Activated T-cell treated with anti-CD3 and anti-CD28 coated beads for 4 hours (primary cell): Measurements from ENCODE around the gene SEC14L6.
"Not testable (repeated sequence)": the region's sequence is repeated elsewhere in the genome, so short reads cannot be mapped to it uniquely, and the experiment has no call there.

Source experiments
- DNase-seq: peaks from one replicate; pipeline ENCODE4 v3.0.0-alpha.2; 2020

SEC14L6 gene

DNA sequence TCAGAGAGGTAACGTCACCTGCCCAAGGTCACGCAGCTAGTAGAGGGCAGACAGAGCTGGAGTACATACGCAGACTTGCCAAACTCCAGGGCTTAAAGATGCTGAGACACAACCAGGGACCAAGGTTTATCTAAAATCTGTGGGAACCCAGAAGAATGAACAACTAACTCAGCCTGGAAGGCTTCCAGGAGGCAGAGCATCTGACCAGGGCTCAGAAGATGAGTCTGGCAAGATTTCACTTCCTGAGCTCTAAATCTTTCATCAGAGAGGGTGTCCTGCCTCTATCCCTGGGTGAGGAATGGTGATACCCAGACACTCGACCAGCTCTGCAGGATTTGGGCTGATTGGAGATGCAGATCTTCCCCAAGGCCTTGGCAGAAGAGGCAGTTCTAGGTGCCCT, 18.8 kb upstream of the SEC14L6 start:
- DNase-seq = no peak

DNA sequence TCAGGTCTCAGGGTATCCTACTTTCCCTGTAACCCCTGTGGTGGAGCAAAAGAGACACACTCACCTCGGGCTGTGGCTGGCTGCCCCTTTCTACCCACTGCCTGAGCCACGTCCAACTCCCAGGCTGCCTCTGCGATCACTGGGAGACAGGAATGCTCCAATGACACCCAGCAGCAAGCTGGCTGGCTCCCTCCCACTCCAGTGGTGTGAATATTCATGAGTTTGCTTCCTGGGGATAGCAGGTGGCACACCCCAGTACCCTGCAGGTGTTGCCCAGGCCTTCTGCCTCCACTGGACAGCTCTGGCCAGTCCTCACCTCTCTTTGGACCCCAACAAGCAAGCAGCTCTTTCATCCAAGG, 18.2 kb upstream of the SEC14L6 start:
- DNase-seq = no peak

DNA sequence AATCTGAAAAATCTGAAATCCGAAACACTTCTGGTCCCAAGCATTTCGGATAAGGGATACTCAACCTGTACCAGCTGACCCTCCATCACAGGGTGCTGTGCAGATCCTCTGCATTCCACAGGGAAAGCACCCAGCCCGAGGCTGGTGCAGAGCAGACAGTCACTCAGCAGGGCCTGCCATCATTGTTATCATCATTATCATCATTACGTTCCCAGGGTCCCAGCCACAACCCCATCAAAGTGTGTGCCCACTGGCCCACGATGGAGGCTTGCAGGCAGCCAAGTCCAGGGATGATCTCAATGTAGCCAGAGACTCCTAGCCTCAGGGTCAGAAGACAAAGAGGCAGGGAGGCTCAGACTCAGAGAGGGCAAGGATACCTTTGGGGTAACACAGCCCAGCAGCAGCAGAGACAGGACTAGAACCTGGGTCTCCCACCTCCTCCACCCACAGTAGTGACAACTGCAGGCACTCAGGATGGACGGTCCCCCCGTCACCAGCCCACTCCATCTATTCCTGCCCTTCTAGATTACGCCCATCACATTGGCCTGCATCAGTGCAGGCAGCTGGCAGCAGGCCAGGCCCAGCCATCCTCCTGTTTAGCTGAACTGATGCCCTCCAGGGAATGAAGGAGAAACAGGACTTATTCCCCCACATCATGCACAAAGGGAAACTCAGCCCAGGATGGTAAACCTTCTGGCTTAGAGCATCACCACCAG, 17.7 kb upstream of the SEC14L6 start:
- no peak for DNase-seq

DNA sequence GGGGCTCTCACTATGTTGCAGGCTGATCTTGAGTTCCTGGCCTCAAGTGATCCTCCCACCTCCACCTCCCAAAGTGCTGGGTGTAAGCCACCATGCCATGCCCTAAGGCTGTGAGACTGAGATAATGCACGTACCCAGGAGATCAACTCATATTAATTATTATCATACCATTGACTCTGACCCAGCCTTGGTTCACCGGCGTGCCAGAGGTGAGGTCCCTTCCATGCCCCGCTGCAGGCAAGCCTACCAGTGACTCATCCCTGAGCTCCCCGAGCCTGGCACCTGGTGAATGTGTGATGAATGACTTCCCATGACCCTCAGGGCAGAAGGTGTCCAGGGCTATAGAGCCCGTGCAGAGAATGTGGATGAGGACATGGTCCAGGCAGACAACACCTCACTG, 15.8 kb upstream of the SEC14L6 start:
- DNase-seq = no peak

DNA sequence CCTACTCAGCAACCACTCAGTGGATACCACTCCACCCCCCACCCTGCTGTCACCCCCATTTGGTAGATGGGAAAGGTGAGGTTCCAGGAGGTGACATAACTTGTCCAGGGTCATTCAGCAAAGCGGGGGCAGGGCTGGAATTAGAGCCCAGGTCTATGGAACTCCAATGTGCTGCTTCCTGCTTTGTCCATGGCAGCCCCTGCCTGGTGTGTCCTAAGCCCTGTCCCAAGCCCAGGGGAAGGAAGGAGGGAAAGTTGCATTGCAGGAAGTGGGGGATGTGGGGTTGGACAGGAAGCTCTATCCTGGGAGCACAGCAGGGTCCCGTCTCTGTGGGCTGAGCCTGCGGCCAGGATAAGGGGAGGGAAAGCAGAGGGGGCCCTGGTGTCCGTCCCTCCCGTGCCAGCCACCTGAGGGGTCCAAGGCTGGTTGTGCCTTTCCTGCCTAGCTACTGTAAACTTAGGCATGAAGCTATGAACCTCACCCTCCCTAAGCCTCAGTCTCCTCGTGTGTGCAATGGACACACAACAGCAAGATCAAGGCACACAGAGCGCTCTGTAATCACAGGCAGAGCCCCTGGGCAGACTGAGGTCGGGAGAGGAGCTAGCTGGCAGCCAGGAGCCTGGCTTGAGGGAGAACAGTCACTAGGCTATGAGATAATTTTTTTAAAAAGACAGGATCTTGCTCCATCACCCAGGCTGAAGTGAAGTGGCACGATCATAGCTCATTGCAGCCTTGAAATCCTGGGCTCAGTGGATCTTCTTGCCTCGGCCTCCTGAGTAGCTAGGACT, 15.1 kb upstream of the SEC14L6 start:
- DNase-seq = no peak

DNA sequence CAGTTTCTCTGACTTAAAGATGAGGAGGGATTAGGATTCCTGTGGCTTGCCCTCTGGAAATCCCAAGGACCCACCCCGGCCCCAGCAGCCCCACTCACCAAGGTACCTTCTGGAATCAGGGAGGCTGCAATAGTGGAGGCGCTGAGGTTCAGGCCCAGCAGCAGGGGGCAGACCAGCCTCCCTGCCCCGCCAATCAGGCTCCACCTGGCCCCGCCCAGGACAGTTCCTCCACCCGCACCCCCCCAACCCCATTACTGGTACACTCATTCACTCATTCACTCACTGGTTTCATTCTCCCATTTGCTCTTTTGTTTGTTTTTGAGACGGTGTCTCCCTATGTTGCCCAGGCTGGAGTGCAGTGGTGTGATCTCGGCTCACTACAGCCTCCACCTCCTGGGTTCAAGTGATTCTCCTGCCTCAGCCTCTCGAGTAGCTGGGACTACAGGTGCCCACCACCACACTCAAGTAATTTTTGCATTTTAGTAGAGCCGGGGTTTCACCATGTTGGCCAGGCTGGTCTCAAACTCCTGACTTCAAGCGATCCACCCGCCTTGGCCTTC, 14.2 kb upstream of the SEC14L6 start:
- DNase-seq = not testable (repeated sequence)

GRCh38 chr22:30559889-30560288, 13.3 kb upstream of the SEC14L6 start:
- no peak for DNase-seq

DNA sequence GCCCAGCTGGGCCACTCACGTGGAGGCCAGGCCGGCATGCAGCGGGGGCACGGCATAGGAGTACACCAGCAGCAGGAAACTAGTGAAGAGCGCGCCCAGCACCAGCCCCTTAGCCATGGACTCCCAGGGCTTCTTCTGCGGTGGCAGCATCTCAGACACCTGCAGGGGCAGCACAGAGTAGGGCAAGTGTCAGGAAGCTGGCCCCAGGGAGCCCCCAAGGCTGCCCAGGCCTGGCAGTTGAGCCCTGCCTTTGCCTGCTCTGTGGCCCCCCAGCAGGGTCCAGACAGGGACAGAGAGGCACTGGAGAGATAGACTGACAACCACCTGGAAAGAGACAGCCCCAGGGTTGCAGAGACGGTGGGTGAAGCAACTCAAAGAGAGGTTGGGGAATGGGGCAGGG, 10.7 kb upstream of the SEC14L6 start:
- DNase-seq = no peak

- DNase-seq = no peak
These were observed 9.8 kb upstream of the SEC14L6 start for GRCh38 chr22:30556388-30556787.

DNA sequence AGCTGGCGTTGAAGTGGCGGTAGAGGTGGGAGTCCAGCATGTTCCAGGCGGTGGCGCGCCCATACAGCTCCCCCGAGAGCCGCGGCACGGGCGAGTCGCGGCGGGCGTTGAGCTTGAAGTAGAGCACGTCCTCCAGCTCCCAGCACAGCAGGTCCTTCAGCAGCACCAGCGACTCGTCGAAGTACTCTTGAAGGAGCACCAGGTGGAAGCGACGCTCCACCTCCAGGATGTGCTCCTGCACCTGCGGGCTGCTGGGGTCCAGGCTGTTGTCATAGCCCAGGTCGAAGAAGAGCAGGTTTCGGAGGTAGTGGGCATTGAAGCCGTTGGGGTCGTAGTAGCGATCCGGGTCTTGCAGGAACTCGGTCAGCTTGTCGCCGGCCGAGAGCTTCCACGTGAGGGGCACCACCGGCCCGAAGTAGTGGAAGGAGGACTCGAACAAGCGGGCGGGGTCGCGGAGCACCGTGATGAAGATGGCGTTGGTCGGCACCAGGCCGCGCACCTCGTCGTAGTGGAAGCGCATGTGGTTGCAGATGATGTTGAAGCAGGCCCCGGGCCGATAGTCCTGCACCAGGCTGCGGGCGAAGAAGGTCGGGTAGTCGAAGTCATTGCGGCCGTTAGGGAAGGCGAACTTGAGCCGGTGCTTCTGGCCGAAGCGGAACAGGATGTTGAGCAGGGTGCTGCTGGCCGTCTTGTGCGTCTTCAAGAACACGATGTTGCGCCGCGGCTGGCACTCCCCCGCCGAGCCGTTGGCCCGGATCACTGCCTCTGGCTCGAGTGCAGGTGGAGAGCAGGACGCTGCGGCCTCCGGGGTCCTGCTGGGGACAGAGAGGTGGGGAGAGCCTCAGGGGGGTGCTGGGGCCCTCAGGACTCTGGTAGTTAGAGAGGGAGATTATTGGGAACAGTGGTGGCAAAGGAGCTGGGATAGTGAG, 9.0 kb upstream of the SEC14L6 start:
- no peak for DNase-seq

DNA sequence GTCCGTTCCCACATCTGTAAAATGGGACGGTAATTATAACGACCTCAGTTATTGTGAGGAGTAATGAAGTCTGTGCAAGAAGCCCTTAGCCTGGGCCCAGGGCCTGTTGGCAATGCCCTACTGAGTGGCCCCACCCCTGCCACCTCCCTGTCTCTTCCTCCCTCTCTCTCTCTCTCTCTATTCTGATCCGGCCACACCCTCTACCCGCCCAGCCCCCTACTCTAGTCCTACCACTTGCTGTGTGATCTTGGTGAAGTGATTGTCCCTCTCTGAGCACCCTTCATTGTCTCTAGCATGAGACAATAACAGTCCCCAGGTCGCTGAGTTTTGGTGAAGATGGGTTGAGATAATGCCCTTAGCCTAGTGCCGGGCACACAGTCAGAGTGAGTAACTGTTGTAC, 7.4 kb upstream of the SEC14L6 start:
- no peak for DNase-seq

DNA sequence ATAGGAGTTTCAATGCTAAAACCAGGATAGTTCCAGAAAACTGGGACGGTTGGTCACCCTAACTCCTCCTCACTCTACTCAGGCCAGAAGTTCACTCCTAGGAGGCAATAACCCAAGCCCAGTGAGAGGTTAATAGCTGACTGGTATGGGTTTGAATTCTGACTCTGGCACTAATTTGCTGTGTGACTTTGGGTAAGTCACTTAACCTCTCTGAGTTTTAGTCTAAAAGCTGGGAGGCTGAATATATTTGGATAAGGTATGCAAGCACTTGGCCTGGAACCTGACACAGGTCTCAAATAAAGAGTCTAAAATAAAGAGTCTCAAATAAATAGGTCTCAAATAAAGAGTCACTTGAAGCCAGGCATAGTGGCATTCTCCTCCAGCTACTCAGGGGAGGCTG, 6.2 kb upstream of the SEC14L6 start:
- no peak for DNase-seq

- not testable (repeated sequence) for DNase-seq
These were observed 5.3 kb upstream of the SEC14L6 start for GRCh38 chr22:30551813-30552212.

DNA sequence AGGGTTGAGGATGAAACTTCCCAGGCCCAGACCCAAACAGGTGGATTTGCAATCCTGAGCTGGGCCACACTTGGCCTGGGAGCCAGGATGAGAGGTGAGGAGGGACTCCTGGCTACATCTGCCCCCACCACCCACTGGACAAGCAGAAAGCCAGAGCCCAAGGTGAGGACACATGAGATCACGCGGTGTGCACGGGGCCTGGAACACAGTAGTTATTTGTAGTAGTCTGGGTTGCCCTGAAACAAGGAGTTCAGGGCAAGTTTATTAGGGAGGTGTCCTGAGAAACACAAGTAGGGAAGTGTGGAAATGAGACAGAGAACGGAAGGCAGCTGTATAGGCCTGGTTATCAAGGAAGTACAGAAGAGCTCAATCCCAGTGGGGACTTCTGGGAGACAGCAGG, 647 bp upstream of the SEC14L6 start:
- DNase-seq = no peak

- DNase-seq = no peak
These were observed 3.7 kb downstream of the SEC14L6 start for GRCh38 chr22:30542811-30543188.

GRCh38 chr22:30541961-30542810, 4.4 kb downstream of the SEC14L6 start:
- DNase-seq = no peak

- DNase-seq = not testable (repeated sequence)
These were observed 5.0 kb downstream of the SEC14L6 start for GRCh38 chr22:30541511-30541910.

DNA sequence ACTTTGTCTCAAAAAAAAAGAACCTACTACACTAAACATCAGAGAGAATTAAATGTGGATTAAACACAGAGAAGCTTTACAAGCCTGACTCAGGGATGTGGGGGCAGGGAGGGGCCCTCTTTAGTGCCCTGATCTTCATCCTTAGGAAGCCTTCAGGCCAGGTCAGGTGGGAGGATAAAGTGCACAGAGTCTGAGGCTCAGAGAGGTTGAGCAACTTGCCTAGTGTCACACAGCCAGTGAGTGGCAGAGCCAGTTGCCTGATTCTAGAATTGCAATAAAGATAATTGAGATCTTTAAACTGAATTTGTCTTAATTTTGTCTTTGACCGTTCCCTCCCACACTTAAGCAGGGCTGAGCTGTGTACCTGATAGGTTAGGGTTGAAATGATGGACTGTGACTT, 7.2 kb downstream of the SEC14L6 start:
- DNase-seq = no peak

DNA sequence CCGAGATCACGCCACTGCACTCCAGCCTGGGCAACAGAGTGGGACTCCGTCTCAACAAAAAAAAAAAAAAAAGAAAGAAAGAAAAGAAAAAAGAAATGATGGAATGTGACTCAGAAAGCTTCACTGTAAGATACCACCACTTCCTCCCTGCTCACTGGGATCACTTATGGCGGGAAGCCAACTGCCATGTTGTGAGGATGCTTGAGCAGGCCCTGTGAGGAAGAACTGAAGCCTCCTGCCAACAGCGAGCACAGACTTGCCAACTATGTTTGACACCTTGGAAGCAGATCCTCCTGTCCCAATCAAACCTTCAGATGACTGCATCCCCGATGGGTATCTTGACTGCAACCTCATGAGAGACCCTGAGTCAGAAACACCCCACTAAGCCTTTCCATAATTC, 8.3 kb downstream of the SEC14L6 start:
- no peak for DNase-seq

DNA sequence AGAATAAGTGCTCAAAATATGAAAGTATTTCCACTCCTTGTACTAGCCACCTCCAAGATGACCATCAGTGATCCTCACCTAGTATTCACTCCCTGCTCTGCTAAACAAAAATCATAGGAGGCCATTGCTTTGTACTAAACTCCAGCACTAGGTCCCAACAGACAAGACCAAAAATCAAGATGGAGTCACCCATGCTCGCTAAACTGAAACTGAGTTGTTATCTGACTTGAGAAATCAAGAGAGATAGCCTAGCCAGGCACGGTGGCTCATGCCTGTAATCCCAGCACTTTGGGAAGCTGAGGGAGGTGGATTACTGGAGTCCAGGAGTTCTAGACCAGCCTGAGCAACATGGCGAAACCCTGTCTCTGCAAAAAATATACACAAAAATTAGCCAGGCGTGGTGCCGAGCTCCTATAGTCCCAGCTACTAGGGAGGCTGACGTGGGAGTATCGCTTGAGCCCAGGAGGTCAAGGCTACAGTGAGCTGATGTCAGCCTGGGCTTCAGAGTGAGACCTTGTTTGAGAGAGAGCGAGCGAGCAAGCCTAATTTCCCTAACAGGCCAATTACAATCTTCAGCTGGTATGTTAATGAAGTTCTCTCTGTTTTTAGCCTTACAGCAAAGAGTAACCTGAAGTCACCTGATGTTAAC, 9.3 kb downstream of the SEC14L6 start:
- DNase-seq = no peak

DNA sequence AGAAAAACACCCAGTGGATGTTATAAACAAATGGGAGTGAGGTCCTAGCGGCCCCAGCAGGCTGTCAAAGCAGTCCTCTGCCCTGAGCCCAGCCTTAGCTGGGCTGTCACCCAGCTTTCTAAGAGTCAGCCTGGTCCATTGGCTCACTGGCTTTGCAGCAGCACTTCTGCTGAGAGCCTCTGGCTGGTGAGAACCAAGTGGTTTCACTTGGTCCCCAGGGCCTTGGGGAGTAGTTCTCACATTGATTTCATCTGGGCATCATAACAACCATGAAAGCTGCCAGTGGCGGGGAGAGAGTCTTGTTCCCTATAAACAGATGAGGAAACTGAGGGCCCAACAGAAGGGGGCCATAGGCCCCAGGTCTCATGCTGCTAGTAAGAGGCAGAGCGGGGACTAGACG, 11.4 kb downstream of the SEC14L6 start:
- no peak for DNase-seq
